Measurements from ENCODE around the gene VAC14. TPM values are rescaled to one million over a fixed set of nuclear protein-coding genes. Genes with fewer than 3 reads are reported as not detected.

VAC14 gene
- total and polyA plus RNA-seq, 8 donors = 14.9 to 90.6 (median 39.3) TPM

DNA sequence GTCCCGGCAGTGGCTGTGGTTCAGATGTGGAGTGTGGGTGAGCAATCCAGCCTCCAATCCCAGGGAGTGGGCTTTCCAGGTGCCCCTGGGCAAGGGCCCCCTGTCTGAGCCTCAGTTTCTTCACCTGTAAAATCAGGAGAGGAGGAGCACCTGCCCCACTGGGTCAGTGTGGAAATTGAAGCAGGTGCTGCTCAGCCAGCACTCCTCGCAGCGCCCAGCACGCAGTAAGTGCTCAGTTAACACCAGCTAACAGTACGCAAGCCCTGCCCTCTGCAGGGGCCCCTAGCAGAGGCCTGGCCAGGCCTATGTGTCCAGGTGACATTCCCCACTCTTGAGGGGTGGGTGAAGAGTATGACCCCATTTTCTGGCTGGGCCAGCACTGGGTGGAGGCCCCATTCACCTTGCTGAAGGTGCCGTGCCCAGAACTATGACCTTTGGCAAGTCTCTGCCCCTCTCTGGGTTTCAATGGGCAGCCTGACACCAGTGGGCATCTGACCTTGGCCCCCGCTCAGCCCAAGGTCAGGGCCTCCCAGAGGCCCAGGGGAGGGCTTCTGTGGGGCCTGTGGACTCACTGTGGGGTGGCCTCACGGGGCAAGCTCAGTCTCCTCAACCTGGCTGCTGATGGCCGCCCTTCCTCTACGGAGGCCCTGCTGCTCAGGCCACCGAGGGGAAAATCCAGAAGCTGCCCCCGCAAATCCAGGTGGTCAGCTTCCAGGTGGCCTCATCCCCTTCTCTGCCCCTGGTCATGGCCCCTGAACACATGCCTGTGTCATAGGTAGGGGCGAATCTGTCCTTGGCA, 117.6 kb downstream of the VAC14 start:
- Histone ChIP-seq H3K4me3 (peak overlapping the region; percentile 66 to 83 (median 75)), H3K27ac (peak overlapping the region in 4 of 5 donors; percentile 64 to 95 (median 84)), H3K27me3 (peaks cover 0 to 11% (median 0%) of the 10 kb centered on the region in 3 donors), H3K36me3 (peaks cover 14 to 15% (median 15%) of the 10 kb centered on the region in 4 donors), H3K4me1 (peaks cover 71 to 84% (median 77%) of the 10 kb centered on the region in 4 donors), H3K9me3 (no peaks in the 10 kb centered on the region)
- TF ChIP-seq POLR2AphosphoS5 (IDR thresholded peaks at IDR 0.05) = no peak
- TF ChIP-seq EP300 (IDR thresholded peaks at IDR 0.05) = no peak
- no peak for TF ChIP-seq POLR2A (IDR thresholded peaks at IDR 0.05)
- TF ChIP-seq, protein P1, sequence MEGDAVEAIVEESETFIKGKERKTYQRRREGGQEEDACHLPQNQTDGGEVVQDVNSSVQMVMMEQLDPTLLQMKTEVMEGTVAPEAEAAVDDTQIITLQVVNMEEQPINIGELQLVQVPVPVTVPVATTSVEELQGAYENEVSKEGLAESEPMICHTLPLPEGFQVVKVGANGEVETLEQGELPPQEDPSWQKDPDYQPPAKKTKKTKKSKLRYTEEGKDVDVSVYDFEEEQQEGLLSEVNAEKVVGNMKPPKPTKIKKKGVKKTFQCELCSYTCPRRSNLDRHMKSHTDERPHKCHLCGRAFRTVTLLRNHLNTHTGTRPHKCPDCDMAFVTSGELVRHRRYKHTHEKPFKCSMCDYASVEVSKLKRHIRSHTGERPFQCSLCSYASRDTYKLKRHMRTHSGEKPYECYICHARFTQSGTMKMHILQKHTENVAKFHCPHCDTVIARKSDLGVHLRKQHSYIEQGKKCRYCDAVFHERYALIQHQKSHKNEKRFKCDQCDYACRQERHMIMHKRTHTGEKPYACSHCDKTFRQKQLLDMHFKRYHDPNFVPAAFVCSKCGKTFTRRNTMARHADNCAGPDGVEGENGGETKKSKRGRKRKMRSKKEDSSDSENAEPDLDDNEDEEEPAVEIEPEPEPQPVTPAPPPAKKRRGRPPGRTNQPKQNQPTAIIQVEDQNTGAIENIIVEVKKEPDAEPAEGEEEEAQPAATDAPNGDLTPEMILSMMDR (IDR thresholded peaks at IDR 0.05) = no peak
- intact Hi-C loops (cut with DNase I; ENCODE audit: low total_unique reads) = no loop called here
- no peak for DNase-seq
- WGBS, 5 donors = 82 to 90% (median 86%) methylated on average over 7 to 13 of the region's 13 CpGs

DNA sequence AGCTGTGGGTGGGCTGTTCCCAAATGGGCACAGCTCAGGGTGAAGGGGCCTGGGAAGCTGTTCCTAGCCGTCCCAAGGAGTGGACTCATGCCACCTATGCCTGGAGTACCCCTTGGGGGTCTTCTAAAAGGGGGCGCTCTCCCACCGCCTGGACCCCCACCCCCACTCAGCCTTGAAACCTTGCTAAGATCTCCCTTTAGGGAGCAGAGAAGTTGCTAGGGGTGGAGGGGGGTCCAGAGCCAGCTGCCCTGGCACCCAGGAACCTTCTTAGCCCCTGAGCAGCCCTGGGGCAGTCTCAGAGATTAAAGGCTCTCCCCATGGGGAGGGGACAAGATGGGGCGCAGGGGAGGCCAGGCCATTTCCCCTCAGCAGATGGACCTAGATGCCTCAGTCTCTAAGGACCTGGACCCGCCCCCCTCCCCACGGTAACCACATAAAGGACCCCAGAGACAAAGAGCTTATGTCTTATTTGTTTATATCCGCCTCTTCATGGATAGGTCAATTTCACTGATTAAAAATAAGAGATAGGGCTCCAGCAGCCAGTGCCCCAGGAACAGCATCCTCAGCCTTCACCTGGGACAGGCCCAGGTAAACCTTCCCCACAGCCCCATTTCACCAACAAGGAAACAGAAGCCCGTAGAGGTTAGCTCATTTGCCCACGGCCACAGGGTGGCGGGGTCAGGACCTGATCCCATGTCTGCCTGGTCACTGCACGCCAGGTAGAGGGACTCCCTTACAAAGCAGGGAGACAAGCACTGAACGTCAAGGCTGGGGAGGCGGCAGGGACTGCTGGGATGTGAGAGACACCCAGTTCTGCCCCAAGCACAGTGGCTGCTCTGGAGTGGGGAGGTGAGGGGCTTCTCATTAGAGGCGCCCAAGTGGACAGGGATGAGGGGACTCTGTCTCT, 118.5 kb downstream of the VAC14 start:
- WGBS, 5 donors = 54 to 62% (median 58%) methylated on average over 9 to 14 of the region's 14 CpGs

GRCh38 chr16:70681382-70682238, 119.3 kb downstream of the VAC14 start:
- Histone ChIP-seq H3K4me1 (peaks cover 55 to 67% (median 61%) of the 10 kb centered on the region in 4 donors), H3K27me3 (peaks cover 0 to 11% (median 0%) of the 10 kb centered on the region in 3 donors), H3K9me3 (no peaks in the 10 kb centered on the region), H3K27ac (peak overlapping the region in 4 of 5 donors; percentile 64 to 95 (median 84)), H3K36me3 (peaks cover 26 to 33% (median 32%) of the 10 kb centered on the region in 4 donors), H3K4me3 (peak overlapping the region in 3 of 4 donors; percentile 0 to 3 (median 1))
- no peak for TF ChIP-seq POLR2A (IDR thresholded peaks at IDR 0.05)
- TF ChIP-seq, protein P1 (IDR thresholded peaks at IDR 0.05) = no peak
- no peak for TF ChIP-seq EP300 (IDR thresholded peaks at IDR 0.05)
- no peak for TF ChIP-seq POLR2AphosphoS5 (IDR thresholded peaks at IDR 0.05)
- peak in 1 of 2 donors; percentile 69 for DNase-seq
- intact Hi-C loops (cut with DNase I; ENCODE audit: low total_unique reads) = no loop called here
- 49 to 61% (median 54%) methylated on average over 8 to 13 of the region's 13 CpGs for WGBS, 5 donors

More for the DNA sequence above, 118.5 kb downstream of the VAC14 start:
- peaks cover 22 to 24% (median 24%) of the 10 kb centered on the region in 4 donors for H3K36me3 ChIP-seq
- DNase-seq = no peak
- peaks cover 63 to 76% (median 69%) of the 10 kb centered on the region in 4 donors for H3K4me1 ChIP-seq
- H3K27me3 ChIP-seq = peaks cover 0 to 11% (median 0%) of the 10 kb centered on the region in 3 donors
- intact Hi-C loops (cut with DNase I; ENCODE audit: low total_unique reads) = no loop called here
- peak overlapping the region in 4 of 5 donors; percentile 64 to 95 (median 84) for H3K27ac ChIP-seq
- H3K9me3 ChIP-seq = no peaks in the 10 kb centered on the region
- TF ChIP-seq POLR2A (IDR thresholded peaks at IDR 0.05) (no peak), EP300 (IDR thresholded peaks at IDR 0.05) (no peak), POLR2AphosphoS5 (IDR thresholded peaks at IDR 0.05) (no peak)
- TF ChIP-seq, protein P1 (IDR thresholded peaks at IDR 0.05) = no peak
- H3K4me3 ChIP-seq = peak overlapping the region in 3 of 4 donors; percentile 1 to 83 (median 2)

Measured in stomach (tissue), 9 donors.